GM12892 (cell line): ENCODE results near the gene ZBTB7C.

Experiments
- POLR2A ChIP-seq: IDR thresholded peaks from 2 replicates; pipeline ENCODE4 v1.6.1; 2011; ENCODE audit warnings: low read depth, low read length, control low read depth
- POLR2AphosphoS5 ChIP-seq: IDR thresholded peaks from 2 replicates; pipeline ENCODE4 v1.6.1; 2011; ENCODE audit warnings: low read depth, low read length, control low read depth
- TAF1 ChIP-seq: IDR thresholded peaks from 2 replicates; pipeline ENCODE4 v1.6.1; 2011; ENCODE audit warnings: low read depth, mild to moderate bottlenecking, control low read depth, low read length, borderline replicate concordance

- no peak for TF ChIP-seq POLR2A
- TF ChIP-seq TAF1 = no peak
- no peak for TF ChIP-seq POLR2AphosphoS5
These were observed 37.2 kb downstream of the ZBTB7C start for GRCh38 chr18:48371854-48372602.
